Heart left ventricle (tissue), 13 donors: ENCODE data around the gene BORCS8.

Experiments used
- CTCF ChIP-seq, 12 donors: fragments of 200-600 bp; sonication (generic) in 4 of 12; IDR thresholded peaks; one replicate each; pipeline versions ENCODE4 v1.5.0 to v1.8.0; 2018 to 2022; ENCODE audit warnings: antibody characterized with exemption in 12 of 12, mild to moderate bottlenecking in 5 of 12
- POLR2A ChIP-seq, 2 donors: fragments of 450-650 bp; IDR thresholded peaks; one replicate each; pipeline ENCODE4 v1.6.1; 2017; ENCODE audit warnings: antibody characterized with exemption in 2 of 2, mild to moderate bottlenecking in 2 of 2, moderate library complexity in 2 of 2
- donor health status: ischemic (EF 13 %, LVEDD 7.1; RV severe dilation, severe dysfunction).
- donor health status: DM: no; HTN: yes; CAD: no.
- donor health status: DM: no; HTN: no; CAD: no.
- donor health status: ischemic (EF 25% LVEDD 6.9; RV normal size, moderate dysfunction).
- donor health status: ischemic (EF 25% LVEDD 5.7; RV mildly dilated, moderate dysfunction).
- donor health status: ischemic (EF 35%, LVEDD 5.7; RV mildly dilated, moderate dysfunction).
- donor health status: nonischemic (EF 11% LVEDD 7.7; RV severe dilation, severe dysfunction).
- donor health status: DM: yes; HTN: yes; CAD: no.
- donor health status: PGD.
- donor health status: ischemic (EF 29% LVEDD 5.4; RV normal size, mild dysfunction).
- donor health status: nonischemic (EF 23%, LVEDD 6.1; RV moderate dilation, normal function).

- TF ChIP-seq CTCF (IDR thresholded peaks at IDR 0.05) (no peak), POLR2A (IDR thresholded peaks at IDR 0.05) (no peak)
Observed at GRCh38 chr19:19202707-19203011, 10.7 kb upstream of the BORCS8 start.
